GM12875 (cell line): ENCODE measurements around the gene MSRB1.
"Not testable (repeated sequence)": the region's sequence is repeated elsewhere in the genome, so short reads cannot be mapped to it uniquely, and the experiment has no call there.

Source experiments
- H3K4me3 ChIP-seq: one replicate; pipeline ENCODE4 v1.5.1; 2011; ENCODE audit warnings: low read depth, low read length, control low read depth
- TF ChIP-seq, protein P1 (sequence below): IDR thresholded peaks from 2 replicates; pipeline ENCODE4 v1.5.1; 2011; ENCODE audit warnings: low read depth, mild to moderate bottlenecking, control low read depth, inconsistent platforms, low read length, moderate library complexity, borderline replicate concordance; ENCODE audit not compliant: insufficient read depth

MSRB1 gene

DNA sequence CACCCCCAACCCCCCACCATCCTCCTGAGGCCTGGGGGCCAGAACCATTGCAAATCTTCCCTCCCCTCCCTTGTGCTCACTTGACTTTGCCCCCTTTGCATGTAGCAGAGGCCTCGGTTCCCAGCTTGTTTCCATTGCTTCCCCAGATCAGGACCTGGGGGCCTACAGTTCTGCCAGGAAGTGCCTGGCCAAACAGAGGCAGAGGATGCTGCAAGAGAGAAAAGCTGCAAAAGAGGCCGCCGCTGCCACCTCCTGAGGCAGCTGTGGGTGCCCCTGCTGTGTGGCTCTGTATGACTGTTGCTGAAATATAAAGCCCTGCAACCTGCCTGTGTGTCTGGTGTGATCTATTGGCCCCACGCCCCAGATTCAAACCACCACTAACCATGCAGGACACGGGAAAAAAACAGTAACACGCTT, 18.7 kb upstream of the MSRB1 start:
- TF ChIP-seq, protein P1, sequence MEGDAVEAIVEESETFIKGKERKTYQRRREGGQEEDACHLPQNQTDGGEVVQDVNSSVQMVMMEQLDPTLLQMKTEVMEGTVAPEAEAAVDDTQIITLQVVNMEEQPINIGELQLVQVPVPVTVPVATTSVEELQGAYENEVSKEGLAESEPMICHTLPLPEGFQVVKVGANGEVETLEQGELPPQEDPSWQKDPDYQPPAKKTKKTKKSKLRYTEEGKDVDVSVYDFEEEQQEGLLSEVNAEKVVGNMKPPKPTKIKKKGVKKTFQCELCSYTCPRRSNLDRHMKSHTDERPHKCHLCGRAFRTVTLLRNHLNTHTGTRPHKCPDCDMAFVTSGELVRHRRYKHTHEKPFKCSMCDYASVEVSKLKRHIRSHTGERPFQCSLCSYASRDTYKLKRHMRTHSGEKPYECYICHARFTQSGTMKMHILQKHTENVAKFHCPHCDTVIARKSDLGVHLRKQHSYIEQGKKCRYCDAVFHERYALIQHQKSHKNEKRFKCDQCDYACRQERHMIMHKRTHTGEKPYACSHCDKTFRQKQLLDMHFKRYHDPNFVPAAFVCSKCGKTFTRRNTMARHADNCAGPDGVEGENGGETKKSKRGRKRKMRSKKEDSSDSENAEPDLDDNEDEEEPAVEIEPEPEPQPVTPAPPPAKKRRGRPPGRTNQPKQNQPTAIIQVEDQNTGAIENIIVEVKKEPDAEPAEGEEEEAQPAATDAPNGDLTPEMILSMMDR = no peak
- H3K4me3 ChIP-seq = no peak overlapping the region

DNA sequence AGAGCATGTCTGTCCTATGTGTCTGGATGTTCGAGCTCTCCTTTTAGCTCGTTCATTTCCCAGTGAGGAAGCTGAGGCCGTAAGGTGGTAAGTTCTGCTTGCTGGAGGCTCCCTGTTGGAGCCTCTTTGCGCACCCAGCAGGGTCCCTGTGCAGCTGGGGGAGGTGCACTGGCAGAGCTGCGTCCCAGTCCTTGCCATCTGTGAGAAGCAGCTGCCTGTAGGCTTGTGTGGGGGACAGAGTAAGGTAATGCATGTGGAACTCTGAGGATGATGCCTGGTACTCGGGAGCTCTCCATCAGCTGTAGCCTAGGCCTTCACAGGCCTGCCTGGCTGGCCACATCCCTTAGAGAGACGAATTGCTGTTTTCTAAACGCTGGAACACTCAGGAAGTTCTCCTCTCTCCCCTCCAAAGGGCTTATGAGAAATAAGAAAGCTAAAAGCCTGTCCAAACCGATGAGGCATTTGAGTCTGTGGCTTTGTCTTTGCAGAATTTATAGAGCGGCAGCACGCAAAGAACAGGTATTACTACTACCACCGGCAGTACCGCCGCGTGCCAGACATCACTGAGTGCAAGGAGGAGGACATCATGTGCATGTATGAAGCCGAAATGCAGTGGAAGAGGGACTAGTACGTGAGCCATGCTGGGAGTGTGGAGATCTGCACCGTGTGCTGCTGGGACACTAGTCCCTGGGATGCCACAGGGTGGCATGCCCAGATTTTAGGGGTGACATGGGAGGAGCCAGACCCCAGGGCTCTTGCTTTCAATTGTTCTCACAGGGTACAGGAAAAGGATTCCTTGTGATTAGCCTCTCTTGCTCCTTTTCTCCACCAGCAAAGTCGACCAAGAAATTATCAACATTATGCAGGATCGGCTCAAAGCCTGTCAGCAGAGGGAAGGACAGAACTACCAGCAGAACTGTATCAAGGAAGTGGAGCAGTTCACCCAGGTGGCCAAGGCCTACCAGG, 17.9 kb upstream of the MSRB1 start:
- peak overlapping the region; percentile 81 for H3K4me3 ChIP-seq
- TF ChIP-seq, protein P1 = no peak

DNA sequence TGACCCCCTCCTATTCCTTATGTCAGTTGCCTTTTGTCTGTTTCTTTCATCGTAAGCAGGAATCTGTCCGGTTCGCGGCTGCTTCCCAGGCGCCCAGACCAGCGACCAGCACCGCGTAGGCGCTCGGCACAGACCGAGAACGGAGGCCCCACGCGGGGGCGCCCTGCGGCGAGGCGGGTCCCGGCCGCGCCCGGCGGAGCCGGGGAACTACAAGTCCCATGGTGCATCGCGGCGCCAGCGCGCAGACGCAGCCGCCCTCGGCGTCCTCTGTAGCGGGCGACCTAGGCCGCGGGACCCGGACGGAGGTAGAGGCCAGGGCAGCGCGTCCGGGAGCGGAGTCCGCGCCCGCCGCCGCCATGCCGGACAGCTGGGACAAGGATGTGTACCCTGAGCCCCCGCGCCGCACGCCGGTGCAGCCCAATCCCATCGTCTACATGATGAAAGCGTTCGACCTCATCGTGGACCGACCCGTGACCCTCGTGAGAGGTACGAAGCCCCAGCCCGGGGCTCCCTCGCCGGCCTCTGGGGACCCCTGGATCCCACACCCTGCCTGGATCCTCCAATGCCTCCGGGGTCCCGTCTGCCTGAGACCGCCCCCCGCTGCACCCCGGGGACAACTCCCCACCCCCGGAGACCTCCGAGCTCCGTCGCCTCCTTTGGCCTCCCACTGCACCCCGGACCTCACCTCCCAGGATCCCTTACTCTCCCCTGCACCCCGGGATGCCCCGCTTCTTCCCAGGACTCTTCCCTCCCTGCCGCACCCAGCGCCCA, 16.5 kb upstream of the MSRB1 start, which contains the start of gene NDUFB10:
NDUFB10 (plus strand) TSS at position 270 of the 771 bp plus-strand sequence; CDS start at position 357, 87 bp downstream.
- TF ChIP-seq, protein P1 = peak; percentile 80
- H3K4me3 ChIP-seq = peak within 1 kb of the TSS; percentile 81

DNA sequence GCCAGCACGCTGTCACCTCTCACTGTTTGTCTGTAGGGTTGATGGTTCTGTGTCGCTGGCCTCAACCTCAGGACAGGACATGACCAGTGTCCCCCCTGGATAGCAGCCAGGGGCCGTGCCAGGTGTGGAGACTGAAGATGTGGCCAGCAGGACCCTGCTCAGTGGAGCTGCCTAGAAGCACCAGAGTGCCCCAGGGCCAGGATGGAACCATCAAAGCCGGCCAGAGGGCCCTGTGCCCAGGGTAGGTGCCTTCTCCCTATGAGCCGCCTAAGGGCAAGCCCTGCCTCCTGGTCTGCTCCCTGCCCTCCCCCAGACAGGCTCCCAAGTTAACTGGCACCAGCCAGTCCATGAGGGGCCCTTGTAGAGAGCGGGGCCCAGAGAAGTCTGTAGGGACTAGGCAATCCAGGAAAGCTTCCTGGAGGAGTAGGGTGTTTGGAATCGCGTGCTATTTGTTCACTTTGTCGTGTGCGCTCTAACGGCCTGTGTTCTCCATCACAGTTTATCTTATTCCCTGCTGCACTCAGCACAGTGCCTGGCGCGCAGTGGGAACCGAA, 15.8 kb upstream of the MSRB1 start:
- TF ChIP-seq, protein P1 = no peak
- no peak overlapping the region for H3K4me3 ChIP-seq

DNA sequence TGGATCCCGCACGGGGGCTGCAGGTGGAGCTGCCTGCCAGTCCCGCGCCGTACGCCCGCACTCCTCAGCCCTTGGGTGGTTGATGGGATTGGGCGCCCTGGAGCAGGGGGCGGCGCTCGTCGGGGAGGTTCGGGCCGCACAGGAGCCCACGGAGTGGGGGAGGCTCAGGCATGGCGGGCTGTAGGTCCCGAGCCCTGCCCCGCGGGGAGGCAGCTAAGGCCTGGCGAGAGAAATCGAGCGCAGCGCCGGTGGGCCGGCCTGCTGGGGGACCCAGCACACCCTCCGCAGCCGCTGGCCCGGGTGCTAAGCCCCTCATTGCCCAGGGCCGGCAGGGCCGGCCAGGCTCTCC, 15.1 kb upstream of the MSRB1 start:
- H3K4me3 ChIP-seq = not testable (repeated sequence)

DNA sequence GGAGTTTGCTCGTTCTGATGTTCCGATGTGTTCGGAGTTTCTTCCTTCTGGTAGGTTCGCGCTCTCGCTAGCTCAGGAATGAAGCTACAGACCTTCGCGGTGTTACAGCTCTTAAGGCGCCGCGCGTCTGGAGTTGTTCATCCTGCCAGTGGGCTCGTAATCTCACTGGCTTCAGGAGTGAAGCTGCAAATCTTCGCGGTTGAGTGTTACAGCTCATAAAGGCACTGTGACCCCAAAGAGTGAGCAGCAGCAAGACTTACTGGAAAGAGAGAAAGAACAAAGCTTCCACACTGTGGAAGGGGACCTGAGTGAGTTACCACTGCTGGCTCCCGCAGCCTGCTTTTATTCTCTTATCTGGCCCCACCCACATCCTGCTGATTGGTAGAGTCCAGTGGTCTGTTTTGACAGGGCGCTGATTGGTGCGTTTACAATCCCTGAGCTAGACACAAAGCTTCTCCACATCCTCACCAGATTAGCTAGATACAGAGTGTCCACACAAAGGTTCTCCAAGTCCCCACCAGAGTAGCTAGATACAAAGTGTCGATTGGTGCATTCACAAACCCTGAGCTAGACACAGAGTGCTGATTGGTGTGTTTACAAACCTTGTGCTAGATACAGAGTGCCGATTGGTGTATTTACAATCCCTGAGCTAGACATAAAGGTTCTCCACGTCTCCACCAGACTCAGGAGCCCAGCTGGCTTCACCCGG, 14.6 kb upstream of the MSRB1 start:
- not testable (repeated sequence) for H3K4me3 ChIP-seq

DNA sequence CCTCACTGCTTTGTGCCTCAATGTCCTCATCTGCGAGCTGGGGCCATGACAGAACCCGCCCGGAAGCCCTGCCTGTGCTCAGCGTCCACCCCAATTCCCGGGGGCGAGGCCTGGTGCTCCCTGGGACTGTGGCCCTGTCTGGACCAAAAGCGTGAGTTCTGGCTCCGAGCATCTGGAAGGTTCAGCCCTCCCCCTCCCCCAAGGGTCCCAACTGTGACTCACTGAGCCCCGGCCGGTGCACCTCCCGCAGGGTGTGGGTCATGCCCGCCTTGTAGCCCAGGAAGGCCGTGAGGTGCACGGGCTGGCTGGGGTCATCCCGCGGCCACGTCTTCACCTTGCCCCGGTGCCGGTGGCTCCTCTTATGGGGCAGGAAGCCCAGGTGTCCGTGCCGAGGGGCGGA, 10.7 kb upstream of the MSRB1 start:
- TF ChIP-seq, protein P1 = no peak

More for the DNA sequence above, 10.7 kb upstream of the MSRB1 start:
- H3K4me3 ChIP-seq = no peak overlapping the region
